Measurements from ENCODE around the gene BHLHA15.

- TF ChIP-seq, protein P1, sequence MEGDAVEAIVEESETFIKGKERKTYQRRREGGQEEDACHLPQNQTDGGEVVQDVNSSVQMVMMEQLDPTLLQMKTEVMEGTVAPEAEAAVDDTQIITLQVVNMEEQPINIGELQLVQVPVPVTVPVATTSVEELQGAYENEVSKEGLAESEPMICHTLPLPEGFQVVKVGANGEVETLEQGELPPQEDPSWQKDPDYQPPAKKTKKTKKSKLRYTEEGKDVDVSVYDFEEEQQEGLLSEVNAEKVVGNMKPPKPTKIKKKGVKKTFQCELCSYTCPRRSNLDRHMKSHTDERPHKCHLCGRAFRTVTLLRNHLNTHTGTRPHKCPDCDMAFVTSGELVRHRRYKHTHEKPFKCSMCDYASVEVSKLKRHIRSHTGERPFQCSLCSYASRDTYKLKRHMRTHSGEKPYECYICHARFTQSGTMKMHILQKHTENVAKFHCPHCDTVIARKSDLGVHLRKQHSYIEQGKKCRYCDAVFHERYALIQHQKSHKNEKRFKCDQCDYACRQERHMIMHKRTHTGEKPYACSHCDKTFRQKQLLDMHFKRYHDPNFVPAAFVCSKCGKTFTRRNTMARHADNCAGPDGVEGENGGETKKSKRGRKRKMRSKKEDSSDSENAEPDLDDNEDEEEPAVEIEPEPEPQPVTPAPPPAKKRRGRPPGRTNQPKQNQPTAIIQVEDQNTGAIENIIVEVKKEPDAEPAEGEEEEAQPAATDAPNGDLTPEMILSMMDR (IDR thresholded peaks at IDR 0.05 in 8 of 11, conservative IDR thresholded peaks at IDR 0.05 in 3 of 11), result peak in 5 of 11 experiments; percentile 4 to 49 (median 37)
- no peak for TF ChIP-seq POLR2A (IDR thresholded peaks at IDR 0.05)
Measured at GRCh38 chr7:98168904-98169621, 42.2 kb upstream of the BHLHA15 start.

Data from spleen (tissue), 7 donors.